Adrenal gland (tissue), 12 donors: Measurements from ENCODE around the gene HES7. TPM values are rescaled to one million over a fixed set of nuclear protein-coding genes. Genes with fewer than 3 reads are reported as not detected.

Source experiments
- DNase-seq, 7 donors: peaks; one replicate each; pipeline ENCODE4 v3.0.0-alpha.2; 2019 to 2020
- H3K27ac ChIP-seq, 5 donors: fragments of 200-600 bp; sonication (generic) in 4 of 5; 1 replicate in 3 of 5; 2 replicates in 2 of 5; pipeline versions ENCODE4 v1.5.1 to v1.8.0; 2016 to 2020; ENCODE audit warnings: mild to moderate bottlenecking in 1 of 5
- H3K27me3 ChIP-seq: fragments of 200-600 bp; 2 replicates; pipeline ENCODE4 v1.8.0; 2021
- H3K36me3 ChIP-seq, 2 donors: fragments of 200-600 bp; replicated peaks in 1 of 2; 1 replicate in 1 of 2; 2 replicates in 1 of 2; pipeline versions ENCODE4 v1.5.1 to v1.8.0; 2018 to 2022
- H3K4me1 ChIP-seq, 2 donors: fragments of 200-600 bp; replicated peaks in 1 of 2; 1 replicate in 1 of 2; 2 replicates in 1 of 2; pipeline versions ENCODE4 v1.5.1 to v1.8.0; 2018 to 2021
- H3K4me3 ChIP-seq, 4 donors: fragments of 200-600 bp; sonication (generic) in 3 of 4; one replicate each; pipeline ENCODE4 v1.5.1; 2016 to 2018
- H3K9me3 ChIP-seq, 3 donors: fragments of 200-600 bp; sonication (generic) in 1 of 3; replicated peaks in 1 of 3; 1 replicate in 2 of 3; 2 replicates in 1 of 3; pipeline versions ENCODE4 v1.5.1 to v1.8.0; 2016 to 2021
- CTCF ChIP-seq, 6 experiments: fragments of 450-650 bp in 4 of 6; fragments of 200-600 bp in 2 of 6; sonication (generic) in 1 of 6; IDR thresholded peaks; 1 replicate in 5 of 6; 2 replicates in 1 of 6; pipeline versions ENCODE4 v1.5.1 to v1.8.0; 2016 to 2021; ENCODE audit warnings: antibody characterized with exemption in 6 of 6, mild to moderate bottlenecking in 2 of 6, moderate library complexity in 1 of 6
- POLR2A ChIP-seq, 2 donors: fragments of 450-650 bp; IDR thresholded peaks; one replicate each; pipeline ENCODE4 v1.6.1; 2017; ENCODE audit warnings: antibody characterized with exemption in 2 of 2, mild to moderate bottlenecking in 2 of 2, moderate library complexity in 1 of 2
- WGBS, 4 donors: extraction: QIAGEN DNeasy Blood & Tissue Kit in 2 of 4; methylation state at CpG; one replicate each; pipeline versions ENCODE4 v1.1.5 to v1.1.7; 2013 to 2017; 5-methylcytosine and 5-hydroxymethylcytosine counted together
- intact Hi-C, 2 donors: fragments of 100-400 bp; cut with DNase I; formaldehyde crosslinking; loops; one replicate each; pipeline versions ENCODE4 v1.14.1 to v1.15.0; 2022 to 2023
- polyA plus RNA-seq, 3 donors: library from polyadenylated mRNA; stranded (reverse); fragments of 200-250 nt in 2 of 3; fragments of 350-450 nt in 1 of 3; fragmentation: Illumina TruSeq in 1 of 3; extraction: RNeasy Lipid Tissue Mini Kit (QIAGEN cat#74804) in 1 of 3; gene quantifications; one replicate each; pipeline ENCODE4 v1.2.3, GENCODE V29; 2013 to 2014
- total RNA-seq, 9 donors: library from RNA; depleted of rRNA in 4 of 9; stranded (reverse); fragments of >200 nt in 4 of 9; fragments of 120-200 nt in 1 of 9; fragmentation: NEBNext Ultra II Directional in 1 of 9; extraction: Animal tissue kit (Norgen Biotek cat#: 25700) in 1 of 9; gene quantifications; one replicate each; pipeline versions ENCODE4 v1.1.0 to v1.2.4, GENCODE V29; 2013 to 2023
- donor health status: healthy with polysubstance abuse.
- donor health status: Bipolar disorder and iron deficiency.
- donor health status: DM: yes; HTN: yes; CAD: no.
- donor health status: DM: no; HTN: no; CAD: no.
- donor health status: DM: no; HTN: no; CAD: no.
- donor health status: DM: yes; HTN: yes; CAD: no.

The HES7 gene
- total and polyA plus RNA-seq, 12 donors, result 0.06 to 1.0 (median 0.32) TPM; not detected in 7

DNA sequence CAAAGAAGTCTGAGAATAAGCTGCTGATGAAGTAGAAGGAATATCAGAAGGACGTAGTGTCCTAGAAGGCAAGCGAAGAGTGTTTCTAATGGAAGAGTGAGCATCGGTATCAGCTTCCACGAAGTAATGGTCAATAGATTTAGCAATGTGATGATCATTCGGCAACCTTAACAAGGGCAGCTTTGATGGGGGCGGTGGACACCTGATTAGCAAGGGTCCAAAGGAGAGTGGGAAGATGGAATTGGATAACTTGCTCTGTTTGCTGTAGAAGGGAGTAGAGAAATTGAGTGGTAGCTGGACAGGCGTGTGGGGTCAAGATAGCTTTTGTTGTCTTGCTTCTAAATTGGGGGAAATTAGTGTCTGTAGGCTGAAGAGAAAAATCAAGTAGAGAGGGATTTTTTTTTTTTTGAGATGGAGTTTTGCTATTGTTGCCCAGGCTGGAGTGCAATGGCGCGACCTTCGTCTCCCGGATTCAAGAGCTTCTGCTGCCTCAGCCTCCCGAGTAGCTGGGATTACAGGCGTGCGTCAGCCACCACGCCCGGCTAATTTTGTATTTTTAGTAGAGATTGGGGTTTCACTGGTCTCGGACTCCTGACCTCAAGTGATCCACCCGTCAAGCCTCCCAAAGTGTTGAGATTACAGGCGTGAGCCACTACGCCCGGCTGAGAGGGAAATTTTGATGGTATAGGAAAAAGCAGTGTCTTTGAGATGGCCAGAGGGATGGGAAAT is 13.9 kb upstream of the HES7 start:
- H3K4me1 ChIP-seq, result peaks cover 0 to 14% of the 10 kb centered on the region in 2 donors
- 58 to 64% (median 61%) methylated on average over 21 of the region's 21 CpGs for WGBS, 4 donors

GRCh38 chr17:8133941-8134340 is 10.0 kb upstream of the HES7 start:
- no peak for DNase-seq
- no peak overlapping the region for H3K27ac ChIP-seq
- 81 to 94% (median 92%) methylated on average over 4 of the region's 4 CpGs for WGBS, 4 donors
- no peaks in the 10 kb centered on the region for H3K36me3 ChIP-seq
- H3K9me3 ChIP-seq, result no peaks in the 10 kb centered on the region
- no peak overlapping the region for H3K4me3 ChIP-seq
- peaks cover 0 to 7% of the 10 kb centered on the region in 2 donors for H3K4me1 ChIP-seq
- H3K27me3 ChIP-seq, result no peaks in the 10 kb centered on the region
- TF ChIP-seq POLR2A (IDR thresholded peaks at IDR 0.05), result no peak
- no peak for TF ChIP-seq CTCF (IDR thresholded peaks at IDR 0.05)
- intact Hi-C loops, result no loop called here

More for the DNA sequence above, 13.9 kb upstream of the HES7 start:
- intact Hi-C loops, result no loop called here
- peak overlapping the region in 4 of 5 donors; percentile 18 to 90 (median 82) for H3K27ac ChIP-seq
- H3K4me3 ChIP-seq, result no peak overlapping the region
- H3K27me3 ChIP-seq, result no peaks in the 10 kb centered on the region
- H3K36me3 ChIP-seq, result peaks cover 0 to 35% of the 10 kb centered on the region in 2 donors
- H3K9me3 ChIP-seq, result no peaks in the 10 kb centered on the region
- peak in 4 of 7 donors; percentile 24 to 58 (median 34) for DNase-seq
- TF ChIP-seq CTCF (IDR thresholded peaks at IDR 0.05), result no peak
- no peak for TF ChIP-seq POLR2A (IDR thresholded peaks at IDR 0.05)

- no peak for TF ChIP-seq POLR2A (IDR thresholded peaks at IDR 0.05)
- no peak for TF ChIP-seq CTCF (IDR thresholded peaks at IDR 0.05)
- Histone ChIP-seq H3K27ac (no peak overlapping the region), H3K9me3 (no peaks in the 10 kb centered on the region), H3K4me3 (no peak overlapping the region), H3K36me3 (no peaks in the 10 kb centered on the region), H3K27me3 (no peaks in the 10 kb centered on the region), H3K4me1 (peaks cover 0 to 6% of the 10 kb centered on the region in 2 donors)
- intact Hi-C loops, result no loop called here
- 68 to 79% (median 75%) methylated on average over 12 of the region's 12 CpGs for WGBS, 4 donors
- DNase-seq, result peak in 1 of 7 donors; percentile 11
Observed at GRCh38 chr17:8133399-8133798, 9.5 kb upstream of the HES7 start.

- Histone ChIP-seq H3K36me3 (no peaks in the 10 kb centered on the region), H3K9me3 (no peaks in the 10 kb centered on the region), H3K4me3 (no peak overlapping the region), H3K27ac (no peak overlapping the region), H3K27me3 (no peaks in the 10 kb centered on the region), H3K4me1 (peaks cover 0 to 5% of the 10 kb centered on the region in 2 donors)
- peak in 1 of 7 donors; percentile 14 for DNase-seq
- intact Hi-C loops, result no loop called here
- no peak for TF ChIP-seq POLR2A (IDR thresholded peaks at IDR 0.05)
- WGBS, 4 donors, result 52 to 66% (median 61%) methylated on average over 3 of the region's 3 CpGs
Observed at GRCh38 chr17:8131844-8132441, 8.0 kb upstream of the HES7 start.
